Dermis blood vessel endothelial cell (primary cell): ENCODE measurements around the gene FBXL12. TPM values are rescaled to one million over a fixed set of nuclear protein-coding genes. Genes with fewer than 3 reads are reported as not detected.
"Not testable (repeated sequence)": the region's sequence is repeated elsewhere in the genome, so short reads cannot be mapped to it uniquely, and the experiment has no call there.

Source experiments
- DNase-seq: peaks from one replicate; pipeline ENCODE4 v3.0.0; 2010
- total RNA-seq: library from RNA; depleted of rRNA; stranded (reverse); fragments of >200 nt; gene quantifications from 2 replicates; pipeline ENCODE4 v1.2.3, GENCODE V29; 2014

Gene FBXL12
- total RNA-seq, 1 donor from 2014 or later: 15.1 TPM

- DNase-seq: no peak
Measured at GRCh38 chr19:9838324-9838723, 19.4 kb upstream of the FBXL12 start.

DNA sequence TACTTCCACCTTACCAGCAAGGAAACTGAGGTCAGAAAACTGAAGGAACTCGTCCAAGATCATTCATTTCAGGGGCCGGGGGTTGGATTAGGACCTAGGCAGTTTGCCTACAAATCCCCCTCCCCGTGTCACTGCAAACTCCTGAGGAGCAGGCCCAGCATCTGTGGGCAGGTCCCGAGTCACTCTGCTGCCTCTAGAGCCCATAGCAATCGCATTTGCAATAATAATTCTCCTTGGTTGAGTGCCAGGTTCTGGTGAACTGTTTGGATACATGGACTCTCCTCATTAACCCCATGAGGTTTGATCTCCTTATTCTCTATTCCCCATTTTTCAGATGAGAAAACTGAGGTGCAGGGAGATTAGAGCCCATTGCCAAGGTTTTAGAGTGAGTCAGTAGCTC is 17.1 kb upstream of the FBXL12 start:
- DNase-seq: peak; percentile 33

DNA sequence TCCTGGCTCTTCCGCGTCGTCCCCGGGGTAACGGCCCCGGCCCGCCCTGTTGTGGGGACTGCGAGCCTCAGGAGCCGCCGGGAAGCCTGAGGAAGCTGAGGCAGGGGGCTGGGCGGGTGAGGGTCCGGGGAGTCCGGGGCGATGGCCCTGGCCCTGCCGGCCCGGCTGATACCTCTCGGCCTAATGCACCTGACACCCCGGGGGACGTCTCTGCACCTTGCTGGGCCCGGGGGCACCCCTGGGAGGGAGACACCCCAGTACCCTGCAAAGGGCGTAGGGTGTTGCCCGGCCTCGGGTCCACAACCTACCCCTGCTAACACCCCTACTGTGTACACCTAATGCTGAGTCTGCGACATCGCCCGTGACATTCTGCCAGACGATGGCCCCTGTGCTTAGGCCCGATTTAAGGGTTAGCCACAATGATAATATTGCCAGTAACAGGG is 16.6 kb upstream of the FBXL12 start:
- no peak for DNase-seq

DNA sequence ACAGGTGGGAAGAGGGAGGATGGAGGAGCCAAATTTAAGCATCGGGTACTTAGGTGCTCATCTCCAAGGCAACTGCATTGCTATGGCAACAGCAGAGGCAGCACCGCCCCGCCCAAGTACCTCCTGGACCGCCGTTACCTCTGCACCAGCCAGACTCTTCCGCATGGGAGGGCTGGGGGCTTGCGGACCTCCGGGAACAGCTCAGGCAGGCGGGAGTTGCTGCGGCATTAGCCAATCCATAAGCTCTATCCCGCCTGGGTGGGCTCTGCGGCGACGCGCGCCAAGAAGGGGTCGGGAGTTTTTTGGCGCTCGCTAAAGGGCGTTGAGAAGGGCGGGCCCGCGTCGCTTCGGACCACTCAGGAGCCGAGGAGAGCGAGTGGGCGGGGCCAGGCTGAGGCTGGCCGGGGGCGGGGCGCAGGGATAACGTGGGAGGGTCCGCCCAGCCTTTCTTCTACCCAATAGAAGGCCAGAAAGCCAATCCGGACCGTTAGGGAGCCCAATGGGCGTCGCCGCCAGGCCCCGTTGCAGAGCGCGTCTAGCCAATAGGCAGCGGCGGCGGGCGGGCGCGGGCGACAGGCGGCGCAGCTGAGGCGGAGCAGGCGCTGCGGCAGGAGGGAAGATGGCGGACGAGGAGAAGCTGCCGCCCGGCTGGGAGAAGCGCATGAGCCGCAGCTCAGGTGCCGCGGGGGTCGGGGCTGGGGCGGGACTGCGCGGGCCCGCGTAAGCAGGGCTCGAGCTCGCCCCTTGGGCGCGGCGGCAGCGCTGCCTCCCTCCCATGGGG is 16.0 kb upstream of the FBXL12 start, which contains the start of gene PIN1:
Gene PIN1, plus strand, starts transcription at position 593 of the 781 bp plus-strand sequence. Its CDS starts 27 bp downstream, at position 620.
- peak; percentile 99 for DNase-seq

- no peak for DNase-seq
Measured at GRCh38 chr19:9834307-9834725, 15.4 kb upstream of the FBXL12 start.

GRCh38 chr19:9828551-9829063 is 9.7 kb upstream of the FBXL12 start:
- DNase-seq: peak; percentile 5

DNA sequence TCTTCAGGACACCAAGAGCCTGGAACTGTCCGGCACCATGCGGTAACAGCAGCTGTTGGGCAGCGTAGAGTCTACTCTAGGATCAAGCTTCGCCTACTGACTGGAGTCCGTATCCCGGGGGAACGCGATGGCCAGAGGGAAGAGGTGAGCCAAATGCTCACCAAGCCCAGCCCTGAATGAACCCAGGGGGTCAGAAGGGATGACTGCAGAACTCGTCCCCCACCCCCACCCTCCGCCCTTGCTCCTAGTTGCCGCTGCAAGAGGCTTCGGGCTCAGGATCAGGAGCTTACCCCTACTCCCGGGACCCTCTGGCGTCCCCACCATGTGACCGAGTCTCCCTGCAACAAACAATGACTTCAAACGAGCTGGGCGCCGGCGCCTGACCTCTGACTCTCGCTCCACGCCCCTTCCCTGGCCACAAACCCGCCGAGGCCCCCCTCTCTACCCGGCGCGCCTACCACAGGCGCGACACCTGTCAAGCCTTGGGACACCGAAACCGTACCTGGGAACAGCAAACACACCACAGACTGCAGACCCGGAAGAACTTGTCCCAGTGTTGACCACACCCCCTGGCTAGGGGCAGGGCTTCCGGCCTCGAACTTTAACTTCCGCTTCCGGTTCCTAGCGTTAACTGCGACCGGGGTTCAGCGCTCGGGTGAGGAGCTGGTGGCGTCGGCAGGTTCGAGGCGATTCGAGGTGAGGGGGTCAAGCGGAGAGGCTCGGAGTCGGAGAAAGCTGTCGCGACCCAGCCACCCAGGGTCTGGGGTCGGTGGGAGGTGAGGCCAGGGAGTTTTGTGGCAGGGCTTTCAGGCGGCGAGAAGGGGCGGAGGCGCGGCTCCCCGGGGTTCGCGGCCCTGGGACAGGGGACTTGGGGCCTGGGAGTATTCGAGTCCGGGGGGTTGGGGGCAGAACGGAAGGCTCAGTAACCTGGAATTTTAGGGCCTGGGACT is 8.7 kb upstream of the FBXL12 start, which contains the start of gene UBL5:
Gene UBL5, plus strand, starts transcription at position 630 of the 950 bp plus-strand sequence. CDS start 420 bp downstream, outside the sequence.
- peak; percentile 90 for DNase-seq

- no peak for DNase-seq
Measured at GRCh38 chr19:9823816-9824215, 4.9 kb upstream of the FBXL12 start.

DNA sequence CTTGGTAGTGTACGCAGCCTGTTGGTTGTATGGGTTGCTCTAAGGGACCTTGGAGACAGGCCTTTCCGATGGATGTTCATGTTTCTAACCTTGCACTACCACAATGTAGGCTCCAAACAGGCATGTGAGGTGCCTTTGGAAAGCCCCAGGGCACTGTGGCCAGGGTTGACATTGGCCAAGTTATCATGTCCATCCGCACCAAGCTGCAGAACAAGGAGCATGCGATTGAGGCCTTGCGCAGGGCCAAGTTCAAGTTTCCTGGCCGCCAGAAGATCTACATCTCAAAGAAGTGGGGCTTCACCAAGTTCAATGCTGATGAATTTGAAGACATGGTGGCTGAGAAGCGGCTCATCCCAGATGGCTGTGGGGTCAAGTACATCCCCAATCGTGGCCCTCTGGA is 1.2 kb upstream of the FBXL12 start:
- not testable (repeated sequence) for DNase-seq

DNA sequence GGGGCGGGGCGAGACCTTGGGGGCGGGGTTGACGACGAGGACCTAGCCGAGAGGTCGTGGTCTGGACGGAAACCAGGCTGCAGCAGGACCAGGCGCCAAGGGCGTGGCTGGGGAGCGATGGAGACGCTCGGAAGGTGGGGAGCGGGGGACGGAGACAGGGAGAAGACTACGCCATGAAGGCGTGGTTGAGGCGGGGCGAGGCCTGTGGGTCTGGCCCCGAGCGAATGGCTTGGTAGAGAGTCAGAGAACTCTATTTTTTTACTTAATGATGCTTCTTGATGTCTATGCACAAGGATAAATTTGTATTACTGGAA is 674 bp upstream of the FBXL12 start:
- DNase-seq: no peak

- DNase-seq: peak; percentile 4
Measured at GRCh38 chr19:9818175-9818733, 625 bp downstream of the FBXL12 start.

DNA sequence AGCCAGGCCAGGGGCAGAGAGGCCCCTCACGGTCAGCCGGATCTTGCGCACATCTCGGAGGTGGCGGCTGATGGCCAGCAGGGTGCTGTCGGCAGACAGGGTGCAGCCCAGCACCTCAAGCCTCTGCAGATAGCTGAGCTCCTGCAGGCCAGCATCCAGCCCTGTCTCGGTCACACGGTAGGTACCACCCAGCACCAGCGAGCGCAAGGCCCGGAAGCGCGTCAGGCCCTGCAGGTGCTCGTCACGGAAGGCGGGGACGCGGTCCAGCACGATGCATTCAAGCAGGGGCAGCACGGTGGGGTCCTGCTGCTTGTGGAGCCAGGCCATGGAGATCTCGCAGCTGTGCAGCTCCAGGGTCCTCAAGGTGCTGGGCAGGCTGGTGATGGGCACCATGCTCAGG is 7.7 kb downstream of the FBXL12 start:
- DNase-seq: no peak

GRCh38 chr19:9808855-9809824 is 9.7 kb downstream of the FBXL12 start:
- no peak for DNase-seq

DNA sequence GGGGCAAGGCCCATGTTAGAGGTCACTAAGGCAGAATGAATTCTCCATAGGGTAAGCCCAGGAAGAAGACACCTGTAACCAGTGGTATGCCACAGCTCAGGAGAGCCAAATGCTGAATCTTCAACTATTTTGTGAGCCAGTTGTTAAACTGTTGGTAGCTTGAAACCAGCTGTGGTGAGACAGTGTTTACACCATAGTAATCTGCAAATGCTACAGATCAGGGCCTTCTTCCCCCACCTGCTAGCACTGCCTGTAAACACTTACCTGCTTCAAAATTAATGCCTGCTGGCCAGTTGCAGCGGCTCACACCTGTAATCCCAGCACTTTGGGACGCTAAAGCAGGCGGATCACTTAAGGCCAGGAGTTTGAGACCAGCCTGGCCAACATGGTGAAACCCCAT is 12.1 kb downstream of the FBXL12 start:
- DNase-seq: no peak

- no peak for DNase-seq
Measured at GRCh38 chr19:9801976-9802375, 16.9 kb downstream of the FBXL12 start.

DNA sequence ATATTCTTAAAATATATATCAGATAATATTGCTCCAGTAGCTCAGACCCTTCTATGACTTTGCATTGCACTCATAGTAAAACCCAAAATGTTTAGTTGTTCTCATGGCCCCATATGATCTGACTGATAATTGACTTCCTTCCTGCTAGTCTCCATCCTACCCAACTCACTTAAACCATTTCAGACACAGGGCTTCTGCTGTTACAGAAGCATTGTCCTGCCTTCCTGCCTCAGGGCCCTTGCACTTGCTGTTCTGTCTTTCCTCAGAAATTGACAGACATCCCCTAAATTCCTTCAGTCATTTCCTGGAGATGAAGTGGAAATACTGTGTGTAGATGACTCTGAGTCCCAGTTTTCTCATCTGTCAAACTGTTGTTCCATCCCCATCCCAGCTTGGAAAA is 19.7 kb downstream of the FBXL12 start:
- no peak for DNase-seq

- DNase-seq: no peak
Measured at GRCh38 chr19:9797871-9798270, 21.0 kb downstream of the FBXL12 start.

DNA sequence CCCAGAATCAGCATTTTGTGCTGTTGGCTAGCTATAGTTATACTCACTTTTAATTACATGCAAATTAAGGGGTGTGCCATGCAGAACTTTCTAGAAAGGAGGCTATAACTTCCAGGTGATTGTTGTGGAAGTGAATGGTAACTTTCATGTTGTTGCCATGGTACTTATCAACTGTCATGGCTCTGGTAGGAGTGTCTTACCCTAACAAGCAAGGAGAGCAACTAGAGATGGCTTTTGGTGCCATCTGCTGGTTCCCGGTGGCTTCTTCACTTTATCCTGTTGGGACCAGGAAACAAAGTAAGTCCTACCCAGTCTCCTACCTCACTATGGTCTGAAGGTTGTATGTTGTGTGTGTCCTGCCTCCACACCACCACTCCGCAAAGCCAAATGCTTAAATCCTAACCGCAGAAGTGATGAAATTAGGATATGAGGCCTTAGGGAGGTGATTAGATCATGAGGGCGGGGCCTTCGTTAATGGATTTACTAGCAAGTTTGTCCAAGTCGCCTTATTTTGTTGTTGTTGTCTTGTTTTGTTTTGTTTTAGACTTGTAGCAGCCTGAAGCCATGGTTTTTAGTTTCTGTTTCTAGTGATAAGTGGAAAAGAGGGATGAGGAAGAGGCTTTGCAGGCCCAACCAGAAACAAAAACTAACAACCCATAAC is 22.6 kb downstream of the FBXL12 start:
- peak; percentile 96 for DNase-seq

GRCh38 chr19:9793071-9793591 is 25.7 kb downstream of the FBXL12 start:
- peak; percentile 58 for DNase-seq

DNA sequence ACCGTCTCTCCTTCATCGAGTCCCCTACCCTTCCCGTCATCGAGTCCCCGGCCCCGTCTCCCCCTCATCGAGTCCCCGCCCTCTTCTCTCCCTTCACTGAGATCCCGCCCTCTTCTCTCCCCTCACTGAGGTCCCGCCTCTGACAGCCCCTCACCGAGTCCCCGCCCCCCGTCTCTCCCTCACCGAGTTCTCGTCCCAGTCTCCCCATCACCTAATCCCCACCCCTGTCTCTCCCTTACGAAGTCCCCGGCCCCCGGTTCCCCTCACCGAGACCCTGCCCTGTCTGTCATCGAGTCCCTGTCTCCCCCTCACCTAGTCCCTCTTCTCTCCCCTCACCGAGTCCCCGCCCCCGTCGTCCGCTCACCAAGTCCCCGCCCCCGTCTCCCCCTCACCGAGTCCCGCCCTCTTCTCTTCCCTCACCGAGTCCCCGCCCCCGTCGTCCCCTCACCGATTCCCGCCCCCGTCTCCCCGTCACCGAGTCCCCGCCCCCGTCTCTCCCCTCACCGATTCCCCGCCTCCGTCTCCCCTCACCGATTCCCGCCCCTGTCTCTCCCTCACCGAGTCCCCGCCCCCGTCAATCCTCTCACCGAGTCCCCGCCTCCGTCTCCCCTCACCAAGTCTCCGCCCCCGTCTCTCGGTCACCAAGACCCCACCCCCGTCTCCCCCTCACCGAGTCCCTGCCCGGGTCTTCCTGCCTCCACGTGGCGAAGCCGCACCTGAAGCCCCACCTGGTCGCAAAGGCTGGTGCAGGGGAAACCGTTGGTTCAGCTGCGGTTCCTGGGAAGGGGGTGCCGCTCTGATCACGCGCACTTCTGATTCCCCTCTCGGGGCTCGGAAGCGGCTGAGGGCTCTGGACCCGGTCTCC is 26.4 kb downstream of the FBXL12 start:
- peak; percentile 96 for DNase-seq
